GM19455 (cell line): ENCODE results near the gene SFXN2.
"Not testable (repeated sequence)": the region's sequence is repeated elsewhere in the genome, so short reads cannot be mapped to it uniquely, and the experiment has no call there.

Experiments used
- ATAC-seq: cut with Tn5 transposase; IDR thresholded peaks from one replicate; pipeline ENCODE4 v1.9.1; 2021; ENCODE audit not compliant: unreplicated experiment

SFXN2 gene

DNA sequence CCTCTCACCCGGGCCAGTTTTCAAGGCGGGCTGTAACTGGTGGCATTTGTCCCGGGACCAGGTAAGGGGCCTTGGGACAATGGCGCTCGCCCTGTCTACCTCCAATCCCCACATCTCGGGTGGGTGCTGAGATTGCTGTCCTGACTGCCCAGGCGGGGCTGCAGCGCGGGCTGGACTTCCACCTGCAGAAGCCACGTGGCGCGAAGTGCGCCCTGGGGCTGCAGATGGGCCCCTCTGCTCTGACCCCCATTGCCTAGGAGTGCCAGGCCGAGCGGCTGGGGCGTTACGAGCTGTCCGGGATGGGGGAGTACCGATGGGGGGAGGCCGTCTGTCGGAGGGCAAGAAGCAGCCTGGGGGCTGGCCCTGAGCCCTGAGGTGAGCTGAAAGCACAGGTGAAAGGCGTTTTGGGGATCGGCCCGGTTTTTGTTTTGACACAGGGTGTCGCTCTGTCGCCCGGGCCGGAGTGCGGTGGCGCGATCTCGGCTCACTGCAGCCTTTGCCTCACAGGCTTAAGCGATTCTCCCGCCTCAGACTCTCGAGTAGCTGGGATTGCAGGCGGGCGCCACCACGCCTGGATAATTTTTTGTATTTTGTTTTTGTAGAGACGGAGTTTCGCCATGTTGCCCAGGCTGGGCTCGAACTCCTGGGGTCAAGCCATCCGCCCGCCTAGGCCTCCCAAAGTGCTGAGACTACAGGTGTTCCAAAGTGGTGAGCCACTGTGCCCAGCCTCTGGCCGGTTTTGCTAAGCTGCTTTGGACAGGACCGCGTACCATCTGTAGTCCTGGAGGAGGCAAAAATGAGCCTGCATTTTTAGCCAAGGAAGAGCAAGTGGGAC is at the start of gene SFXN2:
Gene SFXN2, plus strand, starts transcription at position 16 of the 835 bp plus-strand sequence. CDS start 12,001 bp downstream, outside the sequence.
- peak; percentile 29 for ATAC-seq

GRCh38 chr10:102665904-102666509 is 48.4 kb upstream of the SFXN2 start:
- no peak for ATAC-seq

DNA sequence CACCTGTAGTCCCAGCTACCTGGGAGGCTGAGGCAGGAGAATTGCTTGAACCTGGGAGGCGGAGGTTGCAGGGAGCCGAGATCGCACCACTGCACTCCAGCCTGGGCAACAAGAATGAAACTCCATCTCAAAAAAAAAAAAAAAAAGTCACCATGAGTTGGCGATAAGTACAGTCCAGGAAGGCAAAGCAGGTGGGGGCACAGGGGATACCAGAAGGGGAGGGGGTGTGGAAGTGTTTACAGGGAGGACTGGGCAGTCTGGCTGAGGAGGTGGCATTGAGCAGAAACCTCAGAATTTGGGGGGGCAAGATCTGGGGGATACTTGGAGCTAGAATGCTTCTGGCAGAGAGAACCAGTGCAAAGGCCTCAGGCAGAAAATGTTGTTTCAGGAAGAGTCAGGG is 47.0 kb upstream of the SFXN2 start:
- not testable (repeated sequence) for ATAC-seq

DNA sequence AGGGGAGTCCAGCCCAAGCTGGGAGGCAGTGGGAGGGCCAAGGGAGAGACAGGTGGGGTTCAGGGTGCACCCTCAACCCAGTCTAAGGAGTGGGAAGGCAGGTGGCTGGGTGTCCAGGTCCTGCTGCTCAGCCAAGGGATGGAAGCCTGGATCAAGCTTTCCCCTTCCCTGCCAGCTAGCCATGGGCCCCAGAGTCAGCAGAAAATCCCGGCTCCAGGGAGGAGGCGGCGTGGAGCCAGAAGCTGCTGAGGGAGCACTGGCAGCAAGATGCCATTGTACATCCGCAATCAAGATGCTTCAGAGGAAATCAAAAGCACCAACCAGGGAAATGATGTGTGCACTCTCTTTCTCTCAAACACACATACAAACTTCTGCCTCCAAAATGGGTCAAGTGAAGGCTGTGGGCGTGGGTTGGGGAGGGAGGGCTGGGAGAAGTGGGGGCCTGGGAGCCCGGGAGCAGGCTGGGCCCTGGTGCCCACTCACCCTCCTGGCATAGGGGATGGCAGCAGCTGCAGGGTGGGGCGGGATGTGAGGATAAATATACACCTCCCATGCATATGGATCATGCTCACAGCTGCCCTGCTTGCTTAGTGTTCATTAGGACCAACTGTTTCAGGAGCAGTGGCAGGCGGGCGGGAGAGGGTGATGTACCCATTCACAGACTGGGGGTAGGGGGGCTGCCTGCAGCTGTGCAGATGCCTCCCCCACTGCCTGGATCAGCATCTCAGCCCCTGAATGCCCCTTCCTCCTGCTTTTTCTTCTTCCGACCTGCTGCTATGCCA is 45.9 kb upstream of the SFXN2 start:
- no peak for ATAC-seq

DNA sequence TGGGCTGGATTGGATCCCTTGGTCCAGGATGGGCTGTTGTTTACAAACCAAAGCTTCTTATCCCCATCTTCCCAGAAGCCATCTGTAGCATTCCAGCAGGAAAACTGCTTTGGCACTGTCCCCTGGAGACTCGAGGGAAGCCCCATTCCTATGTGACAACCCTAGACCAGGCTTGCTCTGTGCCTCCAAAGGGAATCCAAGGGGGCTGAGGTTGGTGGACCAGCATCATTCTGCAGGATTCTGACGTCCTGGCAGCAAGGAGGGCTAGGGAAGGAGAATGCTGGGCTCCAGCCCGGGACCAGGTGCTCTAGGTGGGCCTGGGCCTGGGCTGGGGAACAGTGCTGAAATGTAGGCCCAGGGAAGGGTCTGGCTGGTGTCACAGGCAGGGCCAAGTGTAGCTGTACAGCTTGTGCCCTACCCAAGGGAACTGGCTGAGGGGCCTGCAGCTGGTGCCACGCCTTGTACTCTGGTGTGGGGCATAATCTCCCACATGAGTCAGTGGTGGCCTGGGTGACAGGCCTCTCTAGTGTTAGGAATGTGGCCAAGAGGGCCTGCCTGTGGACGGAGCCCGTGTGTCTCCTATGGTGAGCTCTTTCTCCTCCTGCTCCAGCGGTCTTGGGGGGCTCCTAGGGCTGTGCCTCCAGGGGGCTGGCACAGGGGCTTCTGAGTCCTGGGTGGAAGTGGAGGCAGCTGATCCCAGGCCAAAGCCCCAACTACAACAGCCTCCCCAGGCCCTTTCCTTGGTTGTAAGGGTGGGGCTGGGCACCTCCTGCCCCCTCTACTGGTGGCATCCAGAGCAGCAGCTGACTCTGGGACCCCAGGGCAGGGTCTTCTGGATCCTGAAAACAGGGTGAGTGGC is 45.0 kb upstream of the SFXN2 start:
- no peak for ATAC-seq

- ATAC-seq, result no peak
Measured at GRCh38 chr10:102670065-102670670, 44.3 kb upstream of the SFXN2 start.

GRCh38 chr10:102670871-102671434 is 43.5 kb upstream of the SFXN2 start:
- ATAC-seq, result no peak

DNA sequence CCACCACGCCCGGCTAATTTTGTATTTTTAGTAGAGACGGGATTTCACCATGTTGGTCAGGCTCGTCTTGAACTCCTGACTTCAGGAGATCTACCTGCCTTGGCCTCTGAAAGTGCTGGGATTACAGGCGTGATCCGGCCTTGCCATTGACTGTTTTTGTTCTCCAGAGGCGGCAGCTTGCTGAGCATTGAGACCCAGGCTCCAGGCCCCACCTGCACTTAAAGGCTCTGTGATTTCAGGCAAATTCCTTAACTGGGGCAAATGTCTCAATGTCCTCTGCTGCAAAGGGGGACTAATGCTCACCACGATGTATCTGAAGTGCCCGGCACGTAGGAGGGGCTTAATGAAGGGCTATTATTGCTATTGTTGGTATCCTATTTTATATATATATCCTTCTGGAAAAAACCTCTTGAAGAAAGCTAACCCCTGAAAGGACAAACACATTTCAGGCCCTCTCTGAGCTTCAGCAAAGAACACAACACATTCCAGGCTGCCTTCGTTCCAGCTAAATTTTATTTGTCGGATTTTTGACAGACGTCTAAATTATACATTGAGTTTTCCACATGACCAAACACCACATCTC is 41.1 kb upstream of the SFXN2 start:
- no peak for ATAC-seq

DNA sequence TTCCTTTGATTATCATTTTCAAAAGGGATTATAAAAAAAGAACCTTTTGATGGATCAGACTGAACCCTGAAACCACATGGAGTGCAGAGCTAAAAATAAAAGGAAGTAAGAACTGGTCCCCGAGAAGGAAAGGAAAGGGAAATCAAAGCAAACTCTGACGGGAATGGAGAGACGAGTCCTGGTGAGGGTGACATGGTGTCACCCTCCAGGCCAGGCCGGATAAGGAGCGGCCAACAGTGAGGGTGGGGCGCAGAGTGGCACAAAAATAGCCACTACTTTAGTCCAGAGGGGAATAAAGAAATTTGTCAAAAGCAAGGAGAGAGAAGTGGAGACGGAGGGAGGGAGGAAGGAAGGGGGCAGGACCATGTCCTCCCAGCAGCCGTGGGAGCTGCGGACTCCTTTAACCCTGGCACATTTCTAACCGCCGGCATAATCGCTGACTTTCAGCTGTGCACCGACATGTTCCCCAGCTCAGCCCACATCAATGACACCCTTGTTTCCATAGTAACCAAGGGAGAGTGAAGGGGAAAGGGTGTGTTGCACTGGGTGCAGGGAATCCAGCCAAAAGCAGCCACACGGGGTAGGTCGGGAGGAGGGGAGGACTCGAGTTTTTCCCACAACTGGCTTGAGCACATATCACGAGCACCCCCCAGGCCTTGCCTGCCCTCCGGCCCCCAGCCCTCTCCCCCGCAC is 40.5 kb upstream of the SFXN2 start:
- ATAC-seq, result no peak

DNA sequence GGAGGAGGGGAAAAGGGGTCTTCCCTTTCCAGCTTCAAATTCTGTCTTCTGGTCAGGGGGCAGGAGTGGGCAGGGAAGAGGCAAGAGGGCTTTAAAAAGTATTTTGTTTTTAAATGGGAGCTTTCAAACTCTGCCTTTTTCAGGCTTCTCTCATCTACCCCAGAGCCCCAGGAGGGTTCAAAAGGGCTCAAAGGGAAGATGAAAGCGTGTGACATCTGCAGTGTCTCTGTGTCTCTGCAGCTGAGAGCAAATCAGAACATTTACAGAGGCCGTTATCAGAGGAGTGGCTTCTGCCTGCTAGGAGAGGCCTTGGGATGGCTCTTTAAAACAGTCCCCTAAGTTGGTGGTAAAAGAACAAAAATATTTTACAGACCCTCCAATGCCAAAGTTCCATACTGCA is 39.9 kb upstream of the SFXN2 start:
- ATAC-seq, result no peak

DNA sequence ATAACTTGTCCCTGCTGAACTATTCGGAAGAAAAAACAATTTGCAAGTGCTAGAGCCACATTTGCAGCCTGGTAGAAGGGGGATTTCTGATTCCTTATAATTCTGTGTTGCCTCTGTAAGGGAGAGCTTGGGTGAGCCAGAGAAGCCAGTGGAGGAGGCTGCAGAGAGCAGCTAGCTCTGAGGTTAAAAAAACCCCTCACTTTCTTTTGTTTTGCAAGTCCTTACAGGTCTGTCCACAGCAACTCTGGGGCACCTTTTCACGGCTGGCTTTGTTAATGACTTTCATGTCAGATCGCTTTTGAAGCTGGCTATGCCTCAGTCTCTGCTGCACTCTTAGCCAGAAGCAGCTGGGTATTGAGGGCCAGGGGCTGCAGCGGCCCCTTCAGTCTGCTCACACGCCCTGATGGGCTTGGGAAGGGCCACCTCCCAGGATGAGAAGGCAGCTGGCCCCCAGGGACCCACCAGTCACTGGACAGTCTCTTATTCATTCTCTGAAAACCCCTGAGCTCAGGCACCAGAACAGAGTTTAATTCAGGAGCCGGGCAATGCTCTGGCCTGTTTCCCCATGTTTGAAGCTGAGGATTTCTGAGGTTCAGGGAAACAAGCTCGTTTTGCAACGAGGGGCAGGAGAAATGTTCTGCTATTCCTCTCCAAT is 39.3 kb upstream of the SFXN2 start:
- no peak for ATAC-seq

GRCh38 chr10:102675666-102676533 is 38.5 kb upstream of the SFXN2 start:
- no peak for ATAC-seq

- no peak for ATAC-seq
Measured at GRCh38 chr10:102676534-102677315, 37.7 kb upstream of the SFXN2 start.

- no peak for ATAC-seq
Measured at GRCh38 chr10:102677331-102678067, 36.9 kb upstream of the SFXN2 start.

- ATAC-seq, result no peak
Measured at GRCh38 chr10:102678068-102678400, 36.4 kb upstream of the SFXN2 start.

DNA sequence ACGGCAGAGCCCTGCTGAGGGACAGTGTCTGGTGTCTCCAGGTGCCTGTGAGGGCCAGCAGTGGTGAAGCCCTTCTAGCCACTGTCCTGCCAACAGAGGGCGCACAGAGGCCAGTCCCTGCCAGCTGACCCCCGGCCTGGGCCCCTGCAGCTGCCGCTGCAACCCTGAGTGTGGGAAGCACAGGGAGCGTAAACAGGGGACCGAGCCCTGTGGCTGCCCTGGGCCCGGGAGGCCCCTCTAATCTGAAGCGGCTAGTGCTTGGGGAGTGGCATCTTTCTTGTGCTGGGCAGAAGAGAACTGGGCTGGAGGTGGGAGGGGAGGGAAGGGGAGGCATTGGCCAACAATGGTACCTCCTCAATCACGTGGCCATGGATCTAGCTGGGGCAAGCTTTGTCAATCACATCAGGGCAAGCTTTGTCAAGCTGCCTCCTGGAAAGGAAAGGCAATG is 35.6 kb upstream of the SFXN2 start:
- ATAC-seq, result no peak
